HepG2 (cell line): Measurements from ENCODE around the gene MEIOC. TPM values are rescaled to one million over a fixed set of nuclear protein-coding genes. Genes with fewer than 3 reads are reported as not detected.

Source experiments
- ARNTL ChIP-seq: sonication (generic); formaldehyde crosslinking; IDR thresholded peaks from 2 replicates; pipeline ENCODE4 v1.4.0; 2020; ENCODE audit warnings: mild to moderate bottlenecking, missing genetic modification reagents
- KLF15 ChIP-seq: sonication (generic); formaldehyde crosslinking; IDR thresholded peaks from 2 replicates; pipeline ENCODE4 v1.8.1; 2023; ENCODE audit warnings: borderline replicate concordance, mild to moderate bottlenecking, inconsistent platforms, missing genetic modification reagents, mixed read lengths
- PHF5A ChIP-seq: IDR thresholded peaks from one replicate; pipeline ENCODE4 v1.6.1; 2018; ENCODE audit warnings: low read depth, missing genetic modification reagents; ENCODE audit not compliant: unreplicated experiment
- SAP130 ChIP-seq: IDR thresholded peaks from 2 replicates; pipeline ENCODE4 v1.6.1; 2016; ENCODE audit warnings: low read depth
- SNAPC2 ChIP-seq: sonication (generic); formaldehyde crosslinking; IDR thresholded peaks from 2 replicates; pipeline ENCODE4 v1.8.1; 2022; ENCODE audit warnings: mild to moderate bottlenecking, missing genetic modification reagents
- ZNF18 ChIP-seq: sonication (generic); formaldehyde crosslinking; IDR thresholded peaks from 2 replicates; pipeline ENCODE4 v1.8.0; 2022; ENCODE audit warnings: mild to moderate bottlenecking, missing genetic modification reagents; ENCODE audit not compliant: insufficient replicate concordance
- ZNF343 ChIP-seq: sonication (generic); formaldehyde crosslinking; IDR thresholded peaks from 2 replicates; pipeline ENCODE4 v1.4.0; 2020; ENCODE audit warnings: mild to moderate bottlenecking, missing genetic modification reagents
- ZNF383 ChIP-seq: sonication (generic); formaldehyde crosslinking; IDR thresholded peaks from 2 replicates; pipeline ENCODE4 v1.4.0; 2020; ENCODE audit warnings: missing genetic modification reagents, mild to moderate bottlenecking, borderline replicate concordance
- ZNF430 ChIP-seq: sonication (generic); formaldehyde crosslinking; IDR thresholded peaks from 2 replicates; pipeline ENCODE4 v1.9.0; 2021; ENCODE audit warnings: mild to moderate bottlenecking, missing genetic modification reagents
- ZNF451 ChIP-seq: sonication (generic); formaldehyde crosslinking; IDR thresholded peaks from 2 replicates; pipeline ENCODE4 v1.5.0; 2020; ENCODE audit warnings: mild to moderate bottlenecking, missing genetic modification reagents
- ZNF772 ChIP-seq: sonication (generic); formaldehyde crosslinking; IDR thresholded peaks from 2 replicates; pipeline ENCODE4 v1.5.0; 2020; ENCODE audit warnings: mild to moderate bottlenecking, missing genetic modification reagents
- ZUFSP ChIP-seq: sonication (generic); formaldehyde crosslinking; IDR thresholded peaks from 2 replicates; pipeline ENCODE4 v1.9.0; 2021; ENCODE audit warnings: missing genetic modification reagents, mild to moderate bottlenecking, borderline replicate concordance
- polyA plus RNA-seq, 8 experiments: library from polyadenylated mRNA; depleted of rRNA in 3 of 8; stranded (reverse) in 7 of 8; unstranded in 1 of 8; fragments of >200 nt; fragmentation: Illumina TruSeq in 4 of 8; extraction: Trizol in 4 of 8; gene quantifications; 2 replicates each; pipeline versions ENCODE4 v1.2.1 to v1.2.3, GENCODE V29; 2011 to 2016; ENCODE audit warnings: low read depth in 4 of 8, missing spikeins in 1 of 8, mixed read lengths in 1 of 8; ENCODE audit not compliant: insufficient read depth in 1 of 8
- total RNA-seq, 5 experiments: library from RNA; depleted of rRNA; stranded (reverse); fragments of >200 nt; fragmentation: Illumina TruSeq; extraction: Trizol; gene quantifications; 2 replicates each; pipeline ENCODE4 v1.2.3, GENCODE V29; 2016; ENCODE audit warnings: low read depth in 1 of 5
- TF ChIP-seq, protein P1 (sequence below): IDR thresholded peaks from 2 replicates; pipeline ENCODE4 v1.4.0; 2020; ENCODE audit warnings: mild to moderate bottlenecking, missing genetic modification reagents
- TF ChIP-seq, protein P2 (sequence below): sonication (generic); formaldehyde crosslinking; IDR thresholded peaks from 2 replicates; pipeline ENCODE4 v1.5.1; 2020; ENCODE audit warnings: missing genetic modification reagents, mild to moderate bottlenecking, borderline replicate concordance

The MEIOC gene
- total and polyA plus RNA-seq, 2 of the 13 experiments (the other 11 are each of a cell fraction or from before 2014, with no cell fraction given): 0.04 to 0.15 TPM

- TF ChIP-seq ZUFSP (CRISPR knock-in tag) (no peak), KLF15 (CRISPR knock-in tag) (no peak), SAP130 (CRISPR knock-in tag) (peak; percentile 42), ZNF383 (CRISPR knock-in tag) (0 out of 2 replicates have a peak, but pooled peaks have one; percentile 57), PHF5A (CRISPR knock-in tag) (no peak), ZNF343 (peak; percentile 76; the same call in 1 of the 2 replicates), SNAPC2 (CRISPR knock-in tag) (no peak), ARNTL (0 out of 2 replicates have a peak, but pooled peaks have one; percentile 39), ZNF18 (CRISPR knock-in tag) (peak; percentile 6), ZNF772 (CRISPR knock-in tag) (no peak), ZNF430 (CRISPR knock-in tag) (no peak), ZNF451 (no peak)
- TF ChIP-seq, protein P1, sequence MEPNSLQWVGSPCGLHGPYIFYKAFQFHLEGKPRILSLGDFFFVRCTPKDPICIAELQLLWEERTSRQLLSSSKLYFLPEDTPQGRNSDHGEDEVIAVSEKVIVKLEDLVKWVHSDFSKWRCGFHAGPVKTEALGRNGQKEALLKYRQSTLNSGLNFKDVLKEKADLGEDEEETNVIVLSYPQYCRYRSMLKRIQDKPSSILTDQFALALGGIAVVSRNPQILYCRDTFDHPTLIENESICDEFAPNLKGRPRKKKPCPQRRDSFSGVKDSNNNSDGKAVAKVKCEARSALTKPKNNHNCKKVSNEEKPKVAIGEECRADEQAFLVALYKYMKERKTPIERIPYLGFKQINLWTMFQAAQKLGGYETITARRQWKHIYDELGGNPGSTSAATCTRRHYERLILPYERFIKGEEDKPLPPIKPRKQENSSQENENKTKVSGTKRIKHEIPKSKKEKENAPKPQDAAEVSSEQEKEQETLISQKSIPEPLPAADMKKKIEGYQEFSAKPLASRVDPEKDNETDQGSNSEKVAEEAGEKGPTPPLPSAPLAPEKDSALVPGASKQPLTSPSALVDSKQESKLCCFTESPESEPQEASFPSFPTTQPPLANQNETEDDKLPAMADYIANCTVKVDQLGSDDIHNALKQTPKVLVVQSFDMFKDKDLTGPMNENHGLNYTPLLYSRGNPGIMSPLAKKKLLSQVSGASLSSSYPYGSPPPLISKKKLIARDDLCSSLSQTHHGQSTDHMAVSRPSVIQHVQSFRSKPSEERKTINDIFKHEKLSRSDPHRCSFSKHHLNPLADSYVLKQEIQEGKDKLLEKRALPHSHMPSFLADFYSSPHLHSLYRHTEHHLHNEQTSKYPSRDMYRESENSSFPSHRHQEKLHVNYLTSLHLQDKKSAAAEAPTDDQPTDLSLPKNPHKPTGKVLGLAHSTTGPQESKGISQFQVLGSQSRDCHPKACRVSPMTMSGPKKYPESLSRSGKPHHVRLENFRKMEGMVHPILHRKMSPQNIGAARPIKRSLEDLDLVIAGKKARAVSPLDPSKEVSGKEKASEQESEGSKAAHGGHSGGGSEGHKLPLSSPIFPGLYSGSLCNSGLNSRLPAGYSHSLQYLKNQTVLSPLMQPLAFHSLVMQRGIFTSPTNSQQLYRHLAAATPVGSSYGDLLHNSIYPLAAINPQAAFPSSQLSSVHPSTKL (CRISPR knock-in tag): no peak
- TF ChIP-seq, protein P2, sequence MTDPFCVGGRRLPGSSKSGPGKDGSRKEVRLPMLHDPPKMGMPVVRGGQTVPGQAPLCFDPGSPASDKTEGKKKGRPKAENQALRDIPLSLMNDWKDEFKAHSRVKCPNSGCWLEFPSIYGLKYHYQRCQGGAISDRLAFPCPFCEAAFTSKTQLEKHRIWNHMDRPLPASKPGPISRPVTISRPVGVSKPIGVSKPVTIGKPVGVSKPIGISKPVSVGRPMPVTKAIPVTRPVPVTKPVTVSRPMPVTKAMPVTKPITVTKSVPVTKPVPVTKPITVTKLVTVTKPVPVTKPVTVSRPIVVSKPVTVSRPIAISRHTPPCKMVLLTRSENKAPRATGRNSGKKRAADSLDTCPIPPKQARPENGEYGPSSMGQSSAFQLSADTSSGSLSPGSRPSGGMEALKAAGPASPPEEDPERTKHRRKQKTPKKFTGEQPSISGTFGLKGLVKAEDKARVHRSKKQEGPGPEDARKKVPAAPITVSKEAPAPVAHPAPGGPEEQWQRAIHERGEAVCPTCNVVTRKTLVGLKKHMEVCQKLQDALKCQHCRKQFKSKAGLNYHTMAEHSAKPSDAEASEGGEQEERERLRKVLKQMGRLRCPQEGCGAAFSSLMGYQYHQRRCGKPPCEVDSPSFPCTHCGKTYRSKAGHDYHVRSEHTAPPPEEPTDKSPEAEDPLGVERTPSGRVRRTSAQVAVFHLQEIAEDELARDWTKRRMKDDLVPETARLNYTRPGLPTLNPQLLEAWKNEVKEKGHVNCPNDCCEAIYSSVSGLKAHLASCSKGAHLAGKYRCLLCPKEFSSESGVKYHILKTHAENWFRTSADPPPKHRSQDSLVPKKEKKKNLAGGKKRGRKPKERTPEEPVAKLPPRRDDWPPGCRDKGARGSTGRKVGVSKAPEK: no peak
Observed at GRCh38 chr17:44688675-44689476, 32.6 kb downstream of the MEIOC start (continued).
